Measurements from ENCODE around the gene LEO1. TPM values are rescaled to one million over a fixed set of nuclear protein-coding genes. Genes with fewer than 3 reads are reported as not detected.
A peak's percentile ranks its signal among the peaks of the same experiment; 100 is the strongest.

The LEO1 gene
- total and polyA plus RNA-seq, 2 of the 13 experiments (the other 11 are each of a cell fraction or from before 2014, with no cell fraction given): 17.0 to 60.3 TPM

DNA sequence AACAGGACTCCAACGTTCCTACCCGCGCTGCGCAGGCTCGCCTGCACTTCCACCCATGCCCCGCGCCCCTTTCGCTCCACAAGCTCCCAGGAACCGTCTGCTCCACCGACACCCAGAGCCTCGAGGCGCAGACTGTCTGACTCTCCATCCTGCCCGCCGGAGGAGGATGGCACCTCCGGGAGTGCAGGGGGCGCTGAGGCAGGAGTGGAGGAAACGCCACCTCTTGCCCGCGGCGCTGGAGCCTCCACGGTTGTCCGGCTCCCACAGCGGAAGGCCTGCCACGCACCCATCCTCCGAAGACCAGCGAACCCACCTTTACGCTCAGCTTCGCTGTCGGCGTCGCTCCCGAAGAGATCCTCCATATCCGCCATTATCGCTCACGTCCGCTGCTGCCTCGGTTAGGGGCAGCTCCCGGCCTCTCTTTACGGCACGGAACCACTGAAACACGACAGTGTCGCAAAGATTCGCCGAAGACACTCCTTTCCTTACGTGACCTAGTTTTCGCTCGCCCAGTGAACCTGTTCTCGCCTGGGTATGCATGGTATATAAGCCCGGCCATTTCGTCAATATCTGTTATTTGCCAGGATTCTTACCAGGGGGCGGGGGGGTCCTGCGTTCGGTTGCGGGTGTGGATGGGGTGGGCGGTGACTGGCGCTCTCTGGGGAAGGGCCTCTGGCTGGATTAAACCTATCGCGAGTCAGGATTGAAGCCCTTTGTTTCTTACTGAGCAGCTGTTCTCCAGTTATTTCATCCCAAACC lies at the start of gene LEO1 (continued):
- TF ChIP-seq LCORL (IDR thresholded peaks at IDR 0.05) (no peak), LCORL (CRISPR knock-in tag; IDR thresholded peaks at IDR 0.05) (peak; percentile 60; the same call in 1 of the 2 replicates), ARNTL (CRISPR knock-in tag; IDR thresholded peaks at IDR 0.05) (peak; percentile 65; the same call in 1 of the 2 replicates), WIZ (CRISPR knock-in tag; IDR thresholded peaks at IDR 0.05) (no peak), ZSCAN21 (CRISPR knock-in tag; IDR thresholded peaks at IDR 0.05; ENCODE audit: borderline replicate concordance) (no peak; the same call in 1 of the 2 replicates), TARDBP (CRISPR knock-in tag; IDR thresholded peaks at IDR 0.05) (no peak), ZNF501 (CRISPR knock-in tag; IDR thresholded peaks at IDR 0.05) (peak; percentile 81), STAT5B (CRISPR knock-in tag; IDR thresholded peaks at IDR 0.05) (peak; percentile 55; the same call in 1 of the 2 replicates), ZNF207 (IDR thresholded peaks at IDR 0.05; ENCODE audit: borderline replicate concordance) (no peak), CBX1 (IDR thresholded peaks at IDR 0.05; ENCODE audit: low read depth) (no peak), ZHX2 (IDR thresholded peaks at IDR 0.05; ENCODE audit: low read depth) (peak; percentile 64; the same call in 1 of the 2 replicates), ZHX2 (CRISPR knock-in tag; IDR thresholded peaks at IDR 0.05; ENCODE audit: borderline replicate concordance) (0 out of 2 replicates have a peak, but pooled peaks have one; percentile 36), HHEX (CRISPR knock-in tag; IDR thresholded peaks at IDR 0.05) (peak; percentile 56), ZNF225 (CRISPR knock-in tag; IDR thresholded peaks at IDR 0.05) (no peak; the same call in 1 of the 2 replicates)
- TF ChIP-seq, protein P1, sequence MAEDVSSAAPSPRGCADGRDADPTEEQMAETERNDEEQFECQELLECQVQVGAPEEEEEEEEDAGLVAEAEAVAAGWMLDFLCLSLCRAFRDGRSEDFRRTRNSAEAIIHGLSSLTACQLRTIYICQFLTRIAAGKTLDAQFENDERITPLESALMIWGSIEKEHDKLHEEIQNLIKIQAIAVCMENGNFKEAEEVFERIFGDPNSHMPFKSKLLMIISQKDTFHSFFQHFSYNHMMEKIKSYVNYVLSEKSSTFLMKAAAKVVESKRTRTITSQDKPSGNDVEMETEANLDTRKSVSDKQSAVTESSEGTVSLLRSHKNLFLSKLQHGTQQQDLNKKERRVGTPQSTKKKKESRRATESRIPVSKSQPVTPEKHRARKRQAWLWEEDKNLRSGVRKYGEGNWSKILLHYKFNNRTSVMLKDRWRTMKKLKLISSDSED (CRISPR knock-in tag; IDR thresholded peaks at IDR 0.05): no peak
- TF ChIP-seq, protein P2, sequence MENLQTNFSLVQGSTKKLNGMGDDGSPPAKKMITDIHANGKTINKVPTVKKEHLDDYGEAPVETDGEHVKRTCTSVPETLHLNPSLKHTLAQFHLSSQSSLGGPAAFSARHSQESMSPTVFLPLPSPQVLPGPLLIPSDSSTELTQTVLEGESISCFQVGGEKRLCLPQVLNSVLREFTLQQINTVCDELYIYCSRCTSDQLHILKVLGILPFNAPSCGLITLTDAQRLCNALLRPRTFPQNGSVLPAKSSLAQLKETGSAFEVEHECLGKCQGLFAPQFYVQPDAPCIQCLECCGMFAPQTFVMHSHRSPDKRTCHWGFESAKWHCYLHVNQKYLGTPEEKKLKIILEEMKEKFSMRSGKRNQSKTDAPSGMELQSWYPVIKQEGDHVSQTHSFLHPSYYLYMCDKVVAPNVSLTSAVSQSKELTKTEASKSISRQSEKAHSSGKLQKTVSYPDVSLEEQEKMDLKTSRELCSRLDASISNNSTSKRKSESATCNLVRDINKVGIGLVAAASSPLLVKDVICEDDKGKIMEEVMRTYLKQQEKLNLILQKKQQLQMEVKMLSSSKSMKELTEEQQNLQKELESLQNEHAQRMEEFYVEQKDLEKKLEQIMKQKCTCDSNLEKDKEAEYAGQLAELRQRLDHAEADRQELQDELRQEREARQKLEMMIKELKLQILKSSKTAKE (CRISPR knock-in tag; IDR thresholded peaks at IDR 0.05; ENCODE audit: borderline replicate concordance): 0 out of 2 replicates have a peak, but pooled peaks have one; percentile 23
- TF ChIP-seq, protein P3, sequence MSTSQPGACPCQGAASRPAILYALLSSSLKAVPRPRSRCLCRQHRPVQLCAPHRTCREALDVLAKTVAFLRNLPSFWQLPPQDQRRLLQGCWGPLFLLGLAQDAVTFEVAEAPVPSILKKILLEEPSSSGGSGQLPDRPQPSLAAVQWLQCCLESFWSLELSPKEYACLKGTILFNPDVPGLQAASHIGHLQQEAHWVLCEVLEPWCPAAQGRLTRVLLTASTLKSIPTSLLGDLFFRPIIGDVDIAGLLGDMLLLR (CRISPR knock-in tag; IDR thresholded peaks at IDR 0.05): peak; percentile 60; the same call in 1 of the 2 replicates
- TF ChIP-seq, protein P4, sequence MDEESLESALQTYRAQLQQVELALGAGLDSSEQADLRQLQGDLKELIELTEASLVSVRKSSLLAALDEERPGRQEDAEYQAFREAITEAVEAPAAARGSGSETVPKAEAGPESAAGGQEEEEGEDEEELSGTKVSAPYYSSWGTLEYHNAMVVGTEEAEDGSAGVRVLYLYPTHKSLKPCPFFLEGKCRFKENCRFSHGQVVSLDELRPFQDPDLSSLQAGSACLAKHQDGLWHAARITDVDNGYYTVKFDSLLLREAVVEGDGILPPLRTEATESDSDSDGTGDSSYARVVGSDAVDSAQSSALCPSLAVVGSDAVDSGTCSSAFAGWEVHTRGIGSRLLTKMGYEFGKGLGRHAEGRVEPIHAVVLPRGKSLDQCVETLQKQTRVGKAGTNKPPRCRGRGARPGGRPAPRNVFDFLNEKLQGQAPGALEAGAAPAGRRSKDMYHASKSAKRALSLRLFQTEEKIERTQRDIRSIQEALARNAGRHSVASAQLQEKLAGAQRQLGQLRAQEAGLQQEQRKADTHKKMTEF (CRISPR knock-in tag; IDR thresholded peaks at IDR 0.05): peak; percentile 65; the same call in 1 of the 2 replicates

All from HepG2 (cell line).